ENCODE results near the gene TM4SF4. TPM values are rescaled to one million over a fixed set of nuclear protein-coding genes. Genes with fewer than 3 reads are reported as not detected.

The TM4SF4 gene
- total and polyA plus RNA-seq, 11 donors = not detected

- intact Hi-C loops (cut with DNase I) = no loop called here
- H3K4me3 ChIP-seq = no peak overlapping the region
- no peaks in the 10 kb centered on the region for H3K36me3 ChIP-seq
- H3K27me3 ChIP-seq = no peaks in the 10 kb centered on the region
- H3K27ac ChIP-seq = peak overlapping the region in 6 of 12 donors; percentile 3 to 52 (median 47)
- DNase-seq (no peak), ATAC-seq (no peak)
- 84 to 85% (median 84%) methylated on average over 6 of the region's 6 CpGs for WGBS, 4 donors
- H3K4me1 ChIP-seq = peaks cover 0 to 8% (median 0%) of the 10 kb centered on the region in 12 donors
- H3K9me3 ChIP-seq = no peaks in the 10 kb centered on the region
- no peak for TF ChIP-seq CTCF (IDR thresholded peaks at IDR 0.05)
- TF ChIP-seq POLR2A (IDR thresholded peaks at IDR 0.05) = no peak
Measured at GRCh38 chr3:149459491-149460059, 14.9 kb upstream of the TM4SF4 start.

- Histone ChIP-seq H3K36me3 (no peaks in the 10 kb centered on the region), H3K27me3 (no peaks in the 10 kb centered on the region), H3K27ac (peak overlapping the region in 6 of 12 donors; percentile 3 to 52 (median 48)), H3K4me1 (peaks cover 0 to 14% (median 0%) of the 10 kb centered on the region in 12 donors), H3K4me3 (no peak overlapping the region), H3K9me3 (no peaks in the 10 kb centered on the region)
- intact Hi-C loops (cut with DNase I) = no loop called here
- 62 to 79% (median 71%) methylated on average over 1 of the region's 1 CpG for WGBS, 4 donors
- no peak for TF ChIP-seq POLR2A (IDR thresholded peaks at IDR 0.05)
- no peak for TF ChIP-seq CTCF (IDR thresholded peaks at IDR 0.05)
- DNase-seq = peak in 4 of 5 donors; percentile 30 to 64 (median 36)
- ATAC-seq = peak in 3 of 4 donors; percentile 61 to 80 (median 69)
Measured at GRCh38 chr3:149460117-149460516, 14.4 kb upstream of the TM4SF4 start.

- Histone ChIP-seq H3K36me3 (no peaks in the 10 kb centered on the region), H3K4me3 (no peak overlapping the region), H3K4me1 (peaks cover 0 to 31% (median 0%) of the 10 kb centered on the region in 12 donors), H3K27me3 (no peaks in the 10 kb centered on the region), H3K27ac (no peak overlapping the region), H3K9me3 (no peaks in the 10 kb centered on the region)
- WGBS, 4 donors = 80 to 97% (median 91%) methylated on average over 3 of the region's 3 CpGs
- intact Hi-C loops (cut with DNase I) = no loop called here
- TF ChIP-seq CTCF (IDR thresholded peaks at IDR 0.05) (no peak), POLR2A (IDR thresholded peaks at IDR 0.05) (no peak)
- DNase-seq (no peak), ATAC-seq (no peak)
Measured at GRCh38 chr3:149462051-149462450, 12.4 kb upstream of the TM4SF4 start.

GRCh38 chr3:149462581-149463011 lies 11.9 kb upstream of the TM4SF4 start:
- WGBS, 4 donors = 73 to 94% (median 82%) methylated on average over 2 of the region's 2 CpGs
- Histone ChIP-seq H3K27me3 (no peaks in the 10 kb centered on the region), H3K36me3 (no peaks in the 10 kb centered on the region), H3K4me3 (no peak overlapping the region), H3K9me3 (no peaks in the 10 kb centered on the region), H3K27ac (no peak overlapping the region), H3K4me1 (peaks cover 0 to 34% (median 0%) of the 10 kb centered on the region in 12 donors)
- no peak for DNase-seq
- no peak for ATAC-seq
- TF ChIP-seq POLR2A (IDR thresholded peaks at IDR 0.05) (no peak), CTCF (IDR thresholded peaks at IDR 0.05) (no peak)
- intact Hi-C loops (cut with DNase I) = no loop called here
